ENCODE results near the gene SLC29A1. TPM values are rescaled to one million over a fixed set of nuclear protein-coding genes. Genes with fewer than 3 reads are reported as not detected.

The SLC29A1 gene
- total RNA-seq, 4 donors from 2014 or later: 18.3 to 95.5 (median 40.8) TPM

GRCh38 chr6:44203955-44204354, 19.4 kb upstream of the SLC29A1 start:
- in situ Hi-C loops (cut with MboI; ENCODE audit: low sequenced_read_pairs in 4 of 4) (no loop called here), intact Hi-C loops (cut with DNase I; ENCODE audit: low total_unique reads) (no loop called here)

GRCh38 chr6:44207966-44208365, 15.4 kb upstream of the SLC29A1 start:
- Histone ChIP-seq H3K36me3 (no peaks in the 10 kb centered on the region), H3K27me3 (no peaks in the 10 kb centered on the region), H3K27ac (no peak overlapping the region), H3K4me3 (no peak overlapping the region), H3K9me3 (no peaks in the 10 kb centered on the region), H3K4me1 (peaks cover 0 to 8% of the 10 kb centered on the region in 2 donors)
- ATAC-seq: no peak
- DNase-seq: no peak
- intact Hi-C loops (cut with DNase I; ENCODE audit: low total_unique reads): no loop called here
- no peak for TF ChIP-seq POLR2A (IDR thresholded peaks at IDR 0.05)
- TF ChIP-seq CTCF (IDR thresholded peaks at IDR 0.05 in 4 of 5, conservative IDR thresholded peaks at IDR 0.05 in 1 of 5): no peak
- in situ Hi-C loops (cut with MboI; ENCODE audit: low sequenced_read_pairs in 4 of 4): no loop called here

More at GRCh38 chr6:44203955-44204354, 19.4 kb upstream of the SLC29A1 start:
- Histone ChIP-seq H3K4me1 (peaks cover 0 to 12% of the 10 kb centered on the region in 2 donors), H3K36me3 (no peaks in the 10 kb centered on the region), H3K9me3 (no peaks in the 10 kb centered on the region), H3K27me3 (no peaks in the 10 kb centered on the region), H3K27ac (peak overlapping the region in 1 of 4 donors; percentile 61), H3K4me3 (no peak overlapping the region)
- DNase-seq (no peak), ATAC-seq (no peak)
- no peak for TF ChIP-seq POLR2A (IDR thresholded peaks at IDR 0.05)
- TF ChIP-seq CTCF (IDR thresholded peaks at IDR 0.05 in 4 of 5, conservative IDR thresholded peaks at IDR 0.05 in 1 of 5): no peak

GRCh38 chr6:44211284-44211683, 12.1 kb upstream of the SLC29A1 start:
- intact Hi-C loops (cut with DNase I; ENCODE audit: low total_unique reads): no loop called here
- in situ Hi-C loops (cut with MboI; ENCODE audit: low sequenced_read_pairs in 4 of 4): no loop called here
- Histone ChIP-seq H3K27ac (no peak overlapping the region), H3K4me3 (no peak overlapping the region), H3K27me3 (no peaks in the 10 kb centered on the region), H3K4me1 (peaks cover 0 to 4% of the 10 kb centered on the region in 2 donors), H3K36me3 (no peaks in the 10 kb centered on the region), H3K9me3 (no peaks in the 10 kb centered on the region)
- DNase-seq (no peak), ATAC-seq (no peak)
- TF ChIP-seq POLR2A (IDR thresholded peaks at IDR 0.05) (no peak), CTCF (IDR thresholded peaks at IDR 0.05 in 4 of 5, conservative IDR thresholded peaks at IDR 0.05 in 1 of 5) (no peak)

GRCh38 chr6:44214307-44214706, 9.1 kb upstream of the SLC29A1 start:
- peaks cover 26 to 28% of the 10 kb centered on the region in 2 donors for H3K4me1 ChIP-seq
- no peak for DNase-seq
- no peaks in the 10 kb centered on the region for H3K36me3 ChIP-seq
- H3K27me3 ChIP-seq: no peaks in the 10 kb centered on the region
- intact Hi-C loops (cut with DNase I; ENCODE audit: low total_unique reads) (no loop called here), in situ Hi-C loops (cut with MboI; ENCODE audit: low sequenced_read_pairs in 4 of 4) (no loop called here)
- H3K9me3 ChIP-seq: no peaks in the 10 kb centered on the region
- no peak for ATAC-seq
- TF ChIP-seq CTCF (IDR thresholded peaks at IDR 0.05 in 4 of 5, conservative IDR thresholded peaks at IDR 0.05 in 1 of 5): no peak
- no peak for TF ChIP-seq POLR2A (IDR thresholded peaks at IDR 0.05)
- H3K4me3 ChIP-seq: no peak overlapping the region
- H3K27ac ChIP-seq: no peak overlapping the region
